ENCODE measurements around the gene SPTBN1. TPM values are rescaled to one million over a fixed set of nuclear protein-coding genes. Genes with fewer than 3 reads are reported as not detected.

The SPTBN1 gene
- total and polyA plus RNA-seq, 2 experiments from 2014 or later, result 122 to 341 TPM

- Histone ChIP-seq H3K9me3 (ENCODE audit: low read depth) (no peaks in the 10 kb centered on the region), H3K4me1 (ENCODE audit: insufficient read depth) (no peaks in the 10 kb centered on the region), H3K4me3 (no peak overlapping the region), H4K20me1 (ENCODE audit: insufficient read depth, poor library complexity, severe bottlenecking) (no peaks in the 10 kb centered on the region), H2AFZ (no peak overlapping the region), H3K9me2 (replicated peaks; ENCODE audit: insufficient read depth) (no peaks in the 10 kb centered on the region), H3K27me3 (no peaks in the 10 kb centered on the region), H3K4me2 (no peak overlapping the region), H3K27ac (peak overlapping the region; percentile 34), H3K36me3 (replicated peaks; ENCODE audit: insufficient read depth, low read depth) (no peaks in the 10 kb centered on the region), H3K79me2 (no peaks in the 10 kb centered on the region)
- TF ChIP-seq EZH2 (IDR thresholded peaks at IDR 0.05; ENCODE audit: borderline replicate concordance) (no peak), EZH2phosphoT487 (IDR thresholded peaks at IDR 0.05; ENCODE audit: low read depth, severe bottlenecking, unreplicated experiment) (no peak), CTCF (IDR thresholded peaks at IDR 0.05; ENCODE audit: poor library complexity) (no peak)
- WGBS (ENCODE audit: low lambda C conversion rate, missing lambda C conversion rate), result 89% methylated on average over 13 of the region's 13 CpGs
- DNase-seq (ENCODE audit: low spot score), result no peak
Measured at GRCh38 chr2:54429811-54430551, 26.1 kb upstream of the SPTBN1 start.

GRCh38 chr2:54430649-54431048, 25.5 kb upstream of the SPTBN1 start:
- no peak overlapping the region for H3K4me3 ChIP-seq
- no peaks in the 10 kb centered on the region for H3K79me2 ChIP-seq
- WGBS (ENCODE audit: low lambda C conversion rate, missing lambda C conversion rate), result 94% methylated on average over 5 of the region's 5 CpGs
- no peaks in the 10 kb centered on the region for H4K20me1 ChIP-seq (ENCODE audit: insufficient read depth, poor library complexity, severe bottlenecking)
- H3K27me3 ChIP-seq, result no peaks in the 10 kb centered on the region
- H3K4me1 ChIP-seq (ENCODE audit: insufficient read depth), result no peaks in the 10 kb centered on the region
- H3K9me2 ChIP-seq (replicated peaks; ENCODE audit: insufficient read depth), result no peaks in the 10 kb centered on the region
- no peak overlapping the region for H2AFZ ChIP-seq
- TF ChIP-seq CTCF (IDR thresholded peaks at IDR 0.05; ENCODE audit: poor library complexity) (no peak), EZH2phosphoT487 (IDR thresholded peaks at IDR 0.05; ENCODE audit: low read depth, severe bottlenecking, unreplicated experiment) (no peak), EZH2 (IDR thresholded peaks at IDR 0.05; ENCODE audit: borderline replicate concordance) (no peak)
- no peak overlapping the region for H3K27ac ChIP-seq
- no peaks in the 10 kb centered on the region for H3K36me3 ChIP-seq (replicated peaks; ENCODE audit: insufficient read depth, low read depth)
- no peak overlapping the region for H3K4me2 ChIP-seq
- DNase-seq (ENCODE audit: low spot score), result no peak
- no peaks in the 10 kb centered on the region for H3K9me3 ChIP-seq (ENCODE audit: low read depth)

- H2AFZ ChIP-seq, result peak overlapping the region; percentile 19
- H3K36me3 ChIP-seq (replicated peaks; ENCODE audit: insufficient read depth, low read depth), result no peaks in the 10 kb centered on the region
- H3K79me2 ChIP-seq, result no peaks in the 10 kb centered on the region
- H3K27ac ChIP-seq, result no peak overlapping the region
- no peaks in the 10 kb centered on the region for H3K9me2 ChIP-seq (replicated peaks; ENCODE audit: insufficient read depth)
- no peak for DNase-seq (ENCODE audit: low spot score)
- WGBS (ENCODE audit: low lambda C conversion rate, missing lambda C conversion rate), result 84% methylated on average over 4 of the region's 4 CpGs
- no peaks in the 10 kb centered on the region for H4K20me1 ChIP-seq (ENCODE audit: insufficient read depth, poor library complexity, severe bottlenecking)
- H3K9me3 ChIP-seq (ENCODE audit: low read depth), result no peaks in the 10 kb centered on the region
- TF ChIP-seq EZH2 (IDR thresholded peaks at IDR 0.05; ENCODE audit: borderline replicate concordance) (no peak), CTCF (IDR thresholded peaks at IDR 0.05; ENCODE audit: poor library complexity) (no peak), EZH2phosphoT487 (IDR thresholded peaks at IDR 0.05; ENCODE audit: low read depth, severe bottlenecking, unreplicated experiment) (no peak)
- no peaks in the 10 kb centered on the region for H3K27me3 ChIP-seq
- no peak overlapping the region for H3K4me2 ChIP-seq
- H3K4me1 ChIP-seq (ENCODE audit: insufficient read depth), result no peaks in the 10 kb centered on the region
- H3K4me3 ChIP-seq, result no peak overlapping the region
Measured at GRCh38 chr2:54432251-54433015, 23.7 kb upstream of the SPTBN1 start.
